GM18499 (cell line): Measurements from ENCODE around the gene SAMD15.
"Not testable (repeated sequence)": the region's sequence is repeated elsewhere in the genome, so short reads cannot be mapped to it uniquely, and the experiment has no call there.

Source experiments
- ATAC-seq: cut with Tn5 transposase; IDR thresholded peaks from one replicate; pipeline ENCODE4 v1.9.1; 2021; ENCODE audit warnings: moderate number of reproducible peaks; ENCODE audit not compliant: insufficient read depth, unreplicated experiment

The SAMD15 gene

DNA sequence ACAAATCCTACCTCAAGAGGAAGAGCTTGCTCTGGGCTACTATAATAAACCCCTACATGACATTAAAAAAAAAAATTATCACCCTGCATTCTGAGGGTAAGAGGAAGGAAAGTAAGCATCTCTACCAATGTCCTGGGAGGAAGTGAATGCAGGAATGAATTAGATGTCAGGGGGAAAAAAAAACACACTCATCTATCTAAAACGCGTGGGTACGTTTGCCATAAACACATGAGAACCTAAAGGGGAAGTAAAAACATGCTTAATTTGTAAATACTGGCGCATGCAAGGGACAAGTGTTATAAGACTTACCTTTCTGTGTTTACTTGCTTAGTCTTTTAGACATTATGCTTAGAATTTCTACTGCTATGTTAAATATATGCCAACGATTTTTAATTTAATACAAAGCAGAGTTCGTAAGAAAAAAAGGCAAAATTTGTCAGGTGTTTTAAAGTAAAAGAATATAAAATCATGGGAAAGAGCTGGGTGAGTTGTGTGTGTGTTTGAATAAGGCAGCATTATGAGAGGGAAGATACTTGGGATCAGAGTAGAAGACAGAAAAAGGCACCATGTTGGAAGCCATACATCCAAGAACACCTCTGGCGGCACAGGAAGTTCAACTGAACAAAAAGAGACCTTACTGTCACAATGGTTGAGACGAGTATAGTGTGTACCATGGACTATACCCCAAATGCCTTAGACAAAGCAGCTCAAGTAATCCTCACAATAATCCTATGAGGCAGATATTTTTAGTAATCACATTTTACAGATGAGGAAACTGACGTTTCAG lies 1.8 kb upstream of the SAMD15 start:
- no peak for ATAC-seq

DNA sequence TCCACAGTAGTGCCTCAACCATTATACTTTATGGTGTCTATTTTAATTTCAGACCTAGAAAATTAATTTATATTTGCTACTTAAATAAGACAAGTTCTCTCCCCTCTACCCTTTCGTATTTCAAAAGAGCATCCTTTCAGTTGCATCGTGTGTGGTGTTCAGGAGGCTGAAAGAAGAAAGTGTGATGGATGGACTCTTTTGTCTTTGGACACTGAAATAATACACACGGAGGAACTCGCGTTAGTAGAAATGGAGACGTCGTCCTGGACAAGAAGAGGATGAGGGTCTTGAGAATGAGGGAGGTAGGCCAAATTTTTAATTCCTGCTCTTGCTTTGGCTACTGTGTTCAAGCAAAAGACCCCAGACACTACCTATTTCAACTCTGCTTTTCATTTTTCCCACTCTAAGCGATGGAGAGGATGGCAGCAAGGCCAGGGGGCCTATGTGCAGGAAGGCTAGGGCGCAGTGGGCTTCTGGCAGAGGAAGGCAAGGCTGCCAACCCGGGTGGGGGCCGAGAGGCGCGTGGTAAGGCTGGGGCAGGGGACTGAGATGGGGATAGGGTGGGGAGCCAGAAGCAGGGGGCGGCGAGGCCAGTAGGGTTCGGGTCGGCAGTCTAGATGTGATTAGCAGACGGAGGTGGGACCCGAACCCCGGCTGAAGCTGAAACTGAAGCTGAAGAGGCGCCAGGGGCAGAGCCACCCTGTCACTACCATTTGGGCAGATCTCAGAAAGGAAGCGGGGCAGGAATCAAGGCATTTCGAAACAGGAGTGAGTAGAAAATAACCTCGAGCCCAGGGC lies 1.0 kb upstream of the SAMD15 start:
- peak; percentile 7 for ATAC-seq

- ATAC-seq, result no peak
These were observed 294 bp downstream of the SAMD15 start for GRCh38 chr14:77377502-77377844.

DNA sequence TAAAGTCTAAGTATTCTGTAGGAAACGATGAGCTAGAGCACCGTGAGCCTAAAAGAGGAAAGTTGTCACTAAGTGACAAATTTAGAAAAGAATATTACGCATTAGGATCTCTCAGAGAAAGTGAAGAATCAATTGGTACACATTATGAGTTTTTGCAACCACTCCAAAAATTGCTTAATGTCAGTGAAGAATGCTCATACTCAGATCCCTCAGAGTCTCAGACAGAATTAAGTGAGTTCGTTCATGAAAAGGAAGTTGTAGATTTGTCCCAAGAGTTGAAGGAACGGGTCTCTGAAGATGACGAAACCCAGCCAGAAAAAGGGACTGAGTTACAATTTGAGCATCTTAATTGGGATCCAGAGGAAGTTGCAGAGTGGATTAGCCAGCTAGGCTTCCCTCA lies 1.5 kb downstream of the SAMD15 start:
- no peak for ATAC-seq

DNA sequence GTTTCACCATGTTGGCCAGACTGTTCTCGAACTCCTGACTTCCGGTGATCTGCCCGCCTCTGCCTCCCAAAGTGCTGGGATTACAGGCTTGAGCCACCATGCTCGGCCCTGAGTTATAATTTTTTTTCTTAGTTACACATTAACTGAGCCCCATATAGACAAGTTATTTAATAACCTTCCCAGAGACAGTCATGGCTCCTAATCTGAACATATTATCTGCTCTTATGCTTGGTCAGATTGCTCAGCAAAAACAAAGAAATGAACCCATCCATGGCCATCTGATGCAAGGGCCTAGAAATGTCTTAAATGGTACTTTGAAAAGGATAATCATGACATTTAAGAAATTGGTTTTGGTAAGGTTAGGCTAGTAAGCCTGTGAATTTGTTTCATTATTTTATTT lies 13.0 kb downstream of the SAMD15 start:
- no peak for ATAC-seq

- no peak for ATAC-seq
These were observed 23.0 kb downstream of the SAMD15 start for GRCh38 chr14:77400216-77400615.

GRCh38 chr14:77403768-77404167 lies 26.6 kb downstream of the SAMD15 start:
- ATAC-seq, result no peak

- ATAC-seq, result no peak
These were observed 28.9 kb downstream of the SAMD15 start for GRCh38 chr14:77406086-77406485.

- ATAC-seq, result no peak
These were observed 29.5 kb downstream of the SAMD15 start for GRCh38 chr14:77406718-77407117.

DNA sequence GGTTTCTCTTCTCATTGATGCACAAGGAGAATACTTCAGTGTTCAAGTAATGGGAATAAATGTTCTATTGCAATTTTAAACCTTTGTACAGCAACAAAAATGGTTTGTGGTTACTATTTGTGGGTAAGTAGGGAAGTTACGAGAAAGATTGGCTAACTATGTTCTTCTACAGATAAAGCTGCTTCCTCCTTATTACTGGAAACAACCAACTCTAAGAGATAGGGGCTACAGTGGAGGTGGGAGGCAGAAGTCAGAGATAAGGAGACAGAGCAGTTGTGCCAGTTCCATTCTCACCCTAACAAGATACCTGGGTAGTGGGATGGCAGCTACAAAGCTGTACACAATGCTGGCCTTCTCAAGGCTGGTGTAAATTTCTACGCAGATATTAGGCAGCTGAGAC lies 30.0 kb downstream of the SAMD15 start:
- ATAC-seq, result no peak

DNA sequence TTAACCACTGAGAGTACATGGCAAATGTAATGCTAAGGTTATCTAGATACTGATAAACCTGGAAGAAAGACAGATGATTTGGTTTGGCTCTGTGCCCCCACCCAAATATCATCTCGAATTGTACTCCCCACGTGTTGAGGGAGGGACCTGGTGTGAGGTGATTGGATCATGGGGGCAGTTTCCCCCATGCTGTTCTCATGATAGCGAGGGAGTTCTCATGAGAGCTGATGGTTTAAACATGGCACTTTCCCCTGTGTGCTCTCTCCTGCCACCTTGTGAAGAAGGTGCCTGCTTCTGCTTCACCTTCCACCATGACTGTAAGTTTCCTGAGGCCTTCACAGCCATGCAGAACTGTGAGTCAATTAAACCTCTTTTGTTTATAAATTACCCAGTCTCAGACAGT lies 32.0 kb downstream of the SAMD15 start:
- no peak for ATAC-seq

- ATAC-seq, result not testable (repeated sequence)
These were observed 38.3 kb downstream of the SAMD15 start for GRCh38 chr14:77415403-77416030.

DNA sequence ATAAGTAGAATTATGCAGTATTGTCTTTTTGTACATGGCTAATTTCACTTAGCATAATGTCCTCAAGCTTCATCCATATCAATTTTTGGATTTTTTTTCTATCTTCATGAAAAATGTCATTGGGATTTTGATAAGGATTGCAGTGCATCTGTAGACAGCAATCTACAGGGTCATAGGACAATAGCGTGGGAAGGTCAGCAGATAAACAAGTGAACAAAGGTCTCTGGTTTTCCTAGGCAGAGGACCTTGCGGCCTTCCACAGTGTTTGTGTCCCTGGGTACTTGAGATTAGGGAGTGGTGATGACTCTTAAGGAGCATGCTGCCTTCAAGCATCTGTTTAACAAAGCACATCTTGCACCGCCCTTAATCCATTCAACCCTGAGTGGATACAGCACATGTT lies 38.9 kb downstream of the SAMD15 start:
- ATAC-seq, result not testable (repeated sequence)

DNA sequence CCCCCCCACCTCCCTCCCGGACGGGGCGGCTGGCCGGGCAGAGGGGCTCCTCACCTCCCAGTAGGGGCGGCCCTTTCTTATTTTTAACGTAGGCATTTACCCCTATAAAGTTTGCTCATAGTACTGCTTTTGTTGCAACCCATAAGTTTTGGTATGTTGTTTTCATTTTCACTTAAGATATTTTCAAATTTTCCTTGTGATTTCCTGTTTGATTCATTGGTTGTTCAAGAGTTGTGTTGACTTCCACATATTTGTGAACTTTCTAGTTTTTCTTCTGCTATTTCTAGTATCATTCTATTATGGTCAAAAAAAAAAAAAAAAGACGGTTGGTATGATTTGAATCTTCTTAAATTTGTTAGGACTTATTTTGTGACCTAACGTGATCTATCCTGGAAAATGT lies 39.7 kb downstream of the SAMD15 start:
- no peak for ATAC-seq

DNA sequence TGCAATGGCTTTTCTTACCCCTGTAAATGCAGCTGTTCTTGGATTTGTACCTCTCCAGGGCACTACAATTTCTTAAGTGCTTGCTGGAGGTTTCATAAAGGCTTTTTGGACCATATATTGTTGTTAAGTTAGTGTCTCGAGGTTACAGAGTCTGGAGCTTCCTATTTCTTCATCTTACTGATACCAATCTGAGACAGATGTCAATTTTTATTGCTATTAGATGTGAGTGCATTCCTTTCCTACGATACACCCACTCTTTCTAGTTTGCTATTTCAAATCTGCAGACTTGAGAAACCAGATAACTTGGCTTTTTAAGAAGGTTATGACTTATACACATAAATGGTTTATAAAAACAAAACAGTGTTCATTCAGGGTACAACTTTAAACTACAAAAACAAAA lies 44.0 kb downstream of the SAMD15 start:
- no peak for ATAC-seq

- no peak for ATAC-seq
These were observed 46.2 kb downstream of the SAMD15 start, which contains the start of gene NOXRED1 for GRCh38 chr14:77423423-77423822. Gene NOXRED1 (minus strand): TSS chr14:77423523. CDS start chr14:77422889, 634 bp downstream.

DNA sequence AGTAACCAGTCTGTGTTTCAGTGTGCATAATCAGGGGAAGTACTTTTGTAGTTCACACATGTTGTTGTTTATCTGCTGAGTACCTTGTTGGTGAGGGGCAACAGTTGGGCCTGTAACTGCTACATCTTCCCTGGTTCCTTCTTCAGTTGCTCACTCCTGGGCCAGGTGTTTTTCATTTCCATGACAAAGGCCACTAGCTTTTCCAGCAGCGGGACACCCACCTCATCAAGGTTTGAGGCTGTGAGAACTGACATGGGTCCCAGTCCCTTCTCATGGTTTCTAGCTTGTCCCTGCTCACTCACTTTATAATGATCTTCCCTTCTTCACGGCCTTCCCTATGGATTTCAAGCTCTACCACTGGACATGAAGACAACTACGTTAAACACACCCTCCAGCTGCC lies 47.7 kb downstream of the SAMD15 start:
- no peak for ATAC-seq

DNA sequence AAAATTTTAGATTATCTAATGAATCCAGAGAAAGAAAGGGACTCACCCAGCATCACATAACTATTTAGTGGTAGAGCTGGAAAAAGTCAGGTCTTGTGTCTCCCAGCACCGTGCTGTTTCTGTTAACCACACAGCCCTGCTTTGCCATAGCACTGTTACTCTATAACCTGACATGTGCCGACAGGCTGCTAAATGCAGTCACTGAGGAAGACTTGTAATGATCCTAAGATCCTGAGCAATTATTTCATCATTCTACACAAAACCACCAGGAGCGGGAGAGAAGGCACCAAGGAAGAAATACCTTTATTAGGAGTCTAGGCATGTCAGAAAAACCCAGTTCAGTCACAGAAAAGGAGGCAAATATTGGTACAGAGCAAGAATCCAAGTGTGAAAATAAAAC lies 49.2 kb downstream of the SAMD15 start:
- ATAC-seq, result no peak

DNA sequence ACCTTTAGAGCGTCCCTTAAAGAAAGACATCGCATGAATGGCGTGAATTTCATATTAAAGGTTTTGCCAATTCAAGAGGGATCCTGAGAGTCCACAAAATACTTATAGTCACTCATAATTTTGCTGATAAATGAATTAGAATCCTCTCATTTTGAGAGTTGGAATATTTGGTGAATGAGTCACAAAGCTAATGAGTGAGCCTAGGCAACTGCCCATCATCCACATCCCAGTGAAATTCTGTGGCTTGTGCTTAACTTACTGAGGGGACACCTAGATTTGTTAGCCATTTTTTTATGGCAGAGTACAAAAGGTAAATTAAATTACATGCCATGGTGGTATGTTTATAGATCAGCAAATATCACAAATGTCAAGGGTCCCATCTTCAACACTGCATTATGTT lies 58.9 kb downstream of the SAMD15 start:
- no peak for ATAC-seq

DNA sequence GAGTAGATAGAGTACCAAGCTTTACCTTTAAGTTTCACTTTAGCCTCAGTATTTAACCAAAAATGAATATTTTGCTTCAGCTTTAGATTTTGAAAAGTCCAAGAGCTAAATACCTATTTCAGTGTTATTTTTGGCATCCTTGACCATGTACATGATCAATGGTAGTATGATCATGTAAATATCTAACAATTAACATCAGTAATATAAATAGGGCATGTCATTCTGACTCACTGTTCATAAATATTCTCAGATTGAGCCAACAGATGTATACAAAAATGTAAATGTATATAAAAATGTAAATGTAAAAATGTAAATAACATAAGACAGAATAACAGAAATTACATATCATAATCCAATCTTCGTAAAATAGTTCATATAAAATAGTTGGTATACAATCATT lies 61.4 kb downstream of the SAMD15 start:
- no peak for ATAC-seq

- no peak for ATAC-seq
These were observed 62.7 kb downstream of the SAMD15 start for GRCh38 chr14:77439861-77440260.
